Measurements from ENCODE around the gene FAM161A. TPM values are rescaled to one million over a fixed set of nuclear protein-coding genes. Genes with fewer than 3 reads are reported as not detected.

FAM161A gene
- total RNA-seq, 1 experiment from 2014 or later, result 12.8 TPM

DNA sequence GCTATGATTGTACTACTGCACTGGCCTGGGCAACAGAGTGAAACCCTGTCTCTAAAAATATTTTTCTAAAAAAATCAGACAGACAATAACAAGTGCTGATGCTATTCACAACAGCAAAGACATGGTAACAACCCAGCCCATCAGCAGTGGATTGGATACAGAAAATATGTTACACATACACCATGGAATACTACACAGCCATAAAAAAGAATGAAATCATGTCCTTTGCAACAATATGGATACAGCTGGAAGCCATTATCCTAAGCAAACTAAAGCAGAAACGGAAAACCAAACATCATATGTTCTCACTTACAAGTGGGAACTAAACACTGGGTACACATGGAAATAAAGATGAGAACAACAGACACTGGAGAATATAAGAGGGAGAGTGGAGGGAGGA, 19.9 kb downstream of the FAM161A start:
- Histone ChIP-seq H3K27me3 (replicated peaks; ENCODE audit: insufficient read depth, low read depth, low read length, poor library complexity) (no peaks in the 10 kb centered on the region), H3K36me3 (ENCODE audit: insufficient read depth, low read length, poor library complexity, severe bottlenecking) (no peaks in the 10 kb centered on the region), H3K4me3 (ENCODE audit: low read depth, low read length, poor library complexity, severe bottlenecking) (no peak overlapping the region), H3K4me1 (ENCODE audit: insufficient read depth, low read length, poor library complexity, severe bottlenecking) (no peaks in the 10 kb centered on the region), H3K9me3 (ENCODE audit: low read depth, low read length, poor library complexity, severe bottlenecking) (no peaks in the 10 kb centered on the region), H3K27ac (ENCODE audit: low read depth, low read length, poor library complexity, severe bottlenecking) (no peak overlapping the region)
- POLR2A ChIA-PET (ENCODE audit: low non-redundant PET), result no interaction called here
- CTCF ChIA-PET, result no interaction called here
- no TSS peak for BruUV-seq (replicated peaks)
- no peak for TF ChIP-seq EZH2 (IDR thresholded peaks at IDR 0.05; ENCODE audit: borderline replicate concordance, low read depth, low read length, poor library complexity, severe bottlenecking)
- TF ChIP-seq, protein P1, sequence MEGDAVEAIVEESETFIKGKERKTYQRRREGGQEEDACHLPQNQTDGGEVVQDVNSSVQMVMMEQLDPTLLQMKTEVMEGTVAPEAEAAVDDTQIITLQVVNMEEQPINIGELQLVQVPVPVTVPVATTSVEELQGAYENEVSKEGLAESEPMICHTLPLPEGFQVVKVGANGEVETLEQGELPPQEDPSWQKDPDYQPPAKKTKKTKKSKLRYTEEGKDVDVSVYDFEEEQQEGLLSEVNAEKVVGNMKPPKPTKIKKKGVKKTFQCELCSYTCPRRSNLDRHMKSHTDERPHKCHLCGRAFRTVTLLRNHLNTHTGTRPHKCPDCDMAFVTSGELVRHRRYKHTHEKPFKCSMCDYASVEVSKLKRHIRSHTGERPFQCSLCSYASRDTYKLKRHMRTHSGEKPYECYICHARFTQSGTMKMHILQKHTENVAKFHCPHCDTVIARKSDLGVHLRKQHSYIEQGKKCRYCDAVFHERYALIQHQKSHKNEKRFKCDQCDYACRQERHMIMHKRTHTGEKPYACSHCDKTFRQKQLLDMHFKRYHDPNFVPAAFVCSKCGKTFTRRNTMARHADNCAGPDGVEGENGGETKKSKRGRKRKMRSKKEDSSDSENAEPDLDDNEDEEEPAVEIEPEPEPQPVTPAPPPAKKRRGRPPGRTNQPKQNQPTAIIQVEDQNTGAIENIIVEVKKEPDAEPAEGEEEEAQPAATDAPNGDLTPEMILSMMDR (conservative IDR thresholded peaks at IDR 0.05; ENCODE audit: low read depth, low read length), result no peak
- DNase-seq (ENCODE audit: low spot score), result no peak
- intact Hi-C loops (cut with micrococcal nuclease; ENCODE audit: unreplicated experiment), result no loop called here

DNA sequence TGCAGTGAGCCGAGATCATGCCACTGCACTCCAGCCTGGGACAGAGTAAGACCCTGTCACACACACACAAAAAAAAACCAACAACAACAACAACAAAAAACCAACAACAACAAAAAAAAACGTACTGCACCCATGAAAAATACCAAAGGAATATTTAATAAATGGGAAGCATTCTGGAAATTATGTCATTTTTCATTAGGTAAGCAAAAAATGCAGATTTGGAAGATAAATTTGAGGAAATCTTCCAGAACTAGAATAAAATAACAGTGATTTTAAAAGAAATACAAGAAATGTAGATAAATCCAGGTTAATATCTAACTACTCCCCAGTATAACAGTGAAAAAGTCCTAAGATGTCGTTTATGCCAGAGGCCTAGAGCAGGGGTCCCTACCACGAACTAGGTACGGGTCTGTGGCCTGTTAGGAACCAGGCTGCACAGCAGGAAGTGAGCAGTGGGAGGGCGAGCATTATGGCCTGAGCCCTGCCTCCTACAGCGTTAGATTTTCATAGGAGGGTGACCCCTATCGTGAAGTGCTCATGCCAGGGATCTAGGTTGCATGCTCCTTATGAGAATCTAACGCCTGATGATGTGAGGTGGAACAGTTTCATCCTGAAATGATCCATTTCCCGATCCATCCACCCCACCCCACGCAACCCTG, 21.5 kb downstream of the FAM161A start:
- no peak for TF ChIP-seq EZH2 (IDR thresholded peaks at IDR 0.05; ENCODE audit: borderline replicate concordance, low read depth, low read length, poor library complexity, severe bottlenecking)
- TF ChIP-seq, protein P1 (conservative IDR thresholded peaks at IDR 0.05; ENCODE audit: low read depth, low read length), result no peak
- DNase-seq (ENCODE audit: low spot score), result no peak
- intact Hi-C loops (cut with micrococcal nuclease; ENCODE audit: unreplicated experiment), result no loop called here
- Histone ChIP-seq H3K27me3 (replicated peaks; ENCODE audit: insufficient read depth, low read depth, low read length, poor library complexity) (no peaks in the 10 kb centered on the region), H3K27ac (ENCODE audit: low read depth, low read length, poor library complexity, severe bottlenecking) (no peak overlapping the region), H3K4me1 (ENCODE audit: insufficient read depth, low read length, poor library complexity, severe bottlenecking) (no peaks in the 10 kb centered on the region), H3K9me3 (ENCODE audit: low read depth, low read length, poor library complexity, severe bottlenecking) (no peaks in the 10 kb centered on the region), H3K36me3 (ENCODE audit: insufficient read depth, low read length, poor library complexity, severe bottlenecking) (no peaks in the 10 kb centered on the region), H3K4me3 (ENCODE audit: low read depth, low read length, poor library complexity, severe bottlenecking) (no peak overlapping the region)
- CTCF ChIA-PET, result interaction anchor here (0.6 kb wide), 1 partner anchor 592 kb away, joined by 3 read pairs; no protein-coding TSS in a partner anchor
- POLR2A ChIA-PET (ENCODE audit: low non-redundant PET), result no interaction called here
- BruUV-seq (replicated peaks), result no TSS peak

DNA sequence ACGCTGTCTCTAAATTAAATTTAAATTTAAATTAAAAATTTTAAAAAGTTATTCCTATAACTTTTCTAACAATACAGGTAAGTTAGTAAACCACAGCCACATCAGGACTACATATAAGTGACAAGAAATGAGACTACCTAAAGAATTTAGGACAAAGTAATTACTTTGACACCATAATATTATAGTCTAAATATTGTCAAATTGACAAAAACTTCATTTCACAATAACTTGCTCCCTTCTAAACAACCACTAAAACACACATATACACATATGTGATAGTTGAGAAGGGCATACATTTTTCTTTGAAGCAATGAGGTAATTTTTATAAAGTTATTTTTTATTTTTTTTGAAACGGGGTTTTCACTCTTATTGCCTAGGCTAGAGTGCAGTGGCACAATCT, 31.6 kb downstream of the FAM161A start:
- H3K4me1 ChIP-seq (ENCODE audit: insufficient read depth, low read length, poor library complexity, severe bottlenecking), result no peaks in the 10 kb centered on the region
- BruUV-seq (replicated peaks), result no TSS peak
- intact Hi-C loops (cut with micrococcal nuclease; ENCODE audit: unreplicated experiment), result no loop called here
- TF ChIP-seq EZH2 (IDR thresholded peaks at IDR 0.05; ENCODE audit: borderline replicate concordance, low read depth, low read length, poor library complexity, severe bottlenecking), result no peak
- TF ChIP-seq, protein P1 (conservative IDR thresholded peaks at IDR 0.05; ENCODE audit: low read depth, low read length), result no peak
- H3K27ac ChIP-seq (ENCODE audit: low read depth, low read length, poor library complexity, severe bottlenecking), result no peak overlapping the region
- no peaks in the 10 kb centered on the region for H3K27me3 ChIP-seq (replicated peaks; ENCODE audit: insufficient read depth, low read depth, low read length, poor library complexity)
- no peaks in the 10 kb centered on the region for H3K36me3 ChIP-seq (ENCODE audit: insufficient read depth, low read length, poor library complexity, severe bottlenecking)
- ChIA-PET CTCF (no interaction called here), POLR2A (ENCODE audit: low non-redundant PET) (no interaction called here)
- no peaks in the 10 kb centered on the region for H3K9me3 ChIP-seq (ENCODE audit: low read depth, low read length, poor library complexity, severe bottlenecking)
- no peak for DNase-seq (ENCODE audit: low spot score)
- no peak overlapping the region for H3K4me3 ChIP-seq (ENCODE audit: low read depth, low read length, poor library complexity, severe bottlenecking)
